Uterus (tissue), 4 donors: ENCODE results near the gene PRSS38. TPM values are rescaled to one million over a fixed set of nuclear protein-coding genes. Genes with fewer than 3 reads are reported as not detected.

Experiments
- DNase-seq, 2 donors: peaks; one replicate each; pipeline ENCODE4 v3.0.0-alpha.2; 2019 to 2020
- H3K27ac ChIP-seq, 2 donors: fragments of 200-600 bp; sonication (generic); 1 replicate in 1 of 2; 2 replicates in 1 of 2; pipeline ENCODE4 v1.5.1; 2016 to 2018
- H3K27me3 ChIP-seq, 2 donors: fragments of 200-600 bp; sonication (generic); one replicate each; pipeline ENCODE4 v1.5.1; 2018 to 2019; ENCODE audit warnings: control low read depth in 1 of 2
- H3K36me3 ChIP-seq, 2 donors: fragments of 200-600 bp; sonication (generic); one replicate each; pipeline ENCODE4 v1.5.1; 2019; ENCODE audit warnings: control low read depth in 1 of 2
- H3K4me1 ChIP-seq, 2 donors: fragments of 200-600 bp; sonication (generic); one replicate each; pipeline ENCODE4 v1.5.1; 2018 to 2019; ENCODE audit warnings: control low read depth in 1 of 2
- H3K4me3 ChIP-seq, 2 donors: fragments of 200-600 bp; sonication (generic); 1 replicate in 1 of 2; 2 replicates in 1 of 2; pipeline ENCODE4 v1.5.1; 2018 to 2019; ENCODE audit warnings: mild to moderate bottlenecking in 1 of 2
- H3K9me3 ChIP-seq, 2 donors: fragments of 200-600 bp; sonication (generic); one replicate each; pipeline ENCODE4 v1.5.1; 2019; ENCODE audit warnings: control low read depth in 1 of 2
- CTCF ChIP-seq, 4 experiments: fragments of 200-600 bp in 2 of 4; fragments of 450-650 bp in 2 of 4; sonication (generic) in 2 of 4; IDR thresholded peaks; one replicate each; pipeline ENCODE4 v1.5.1; 2016 to 2019; ENCODE audit warnings: antibody characterized with exemption in 4 of 4, mild to moderate bottlenecking in 2 of 4, moderate library complexity in 1 of 4
- POLR2A ChIP-seq, 2 donors: fragments of 450-650 bp; IDR thresholded peaks; one replicate each; pipeline ENCODE4 v1.6.1; 2016; ENCODE audit warnings: antibody characterized with exemption in 2 of 2, mild to moderate bottlenecking in 1 of 2, moderate library complexity in 1 of 2
- intact Hi-C: fragments of 100-400 bp; cut with DNase I; formaldehyde crosslinking; loops from one replicate; pipeline ENCODE4 v1.15.1; 2023; ENCODE audit warnings: low total_unique reads
- total RNA-seq, 4 donors: library from RNA; depleted of rRNA in 3 of 4; stranded (reverse); fragments of >200 nt in 3 of 4; gene quantifications; one replicate each; pipeline versions ENCODE4 v1.1.0 to v1.2.4, GENCODE V29; 2014 to 2023
- donor health status: DM: yes; HTN: yes; CAD: no.

Gene PRSS38
- total RNA-seq, 4 donors from 2014 or later, result not detected

- peaks cover 14 to 19% of the 10 kb centered on the region in 2 donors for H3K4me1 ChIP-seq
- intact Hi-C loops, result no loop called here
- TF ChIP-seq POLR2A (IDR thresholded peaks at IDR 0.05) (no peak), CTCF (IDR thresholded peaks at IDR 0.05) (no peak)
Measured at GRCh38 chr1:227886993-227887696, 71.7 kb downstream of the PRSS38 start.

GRCh38 chr1:227887697-227888403 lies 72.4 kb downstream of the PRSS38 start:
- peaks cover 14 to 19% of the 10 kb centered on the region in 2 donors for H3K4me1 ChIP-seq

More at GRCh38 chr1:227886993-227887696, 71.7 kb downstream of the PRSS38 start:
- peak overlapping the region; percentile 86 to 93 for H3K27ac ChIP-seq
- no peaks in the 10 kb centered on the region for H3K36me3 ChIP-seq
- no peaks in the 10 kb centered on the region for H3K27me3 ChIP-seq
- H3K4me3 ChIP-seq, result peak overlapping the region; percentile 33 to 39
- no peaks in the 10 kb centered on the region for H3K9me3 ChIP-seq
- DNase-seq, result peak; percentile 64 to 78

GRCh38 chr1:227888404-227889046 lies 73.0 kb downstream of the PRSS38 start:
- TF ChIP-seq CTCF (IDR thresholded peaks at IDR 0.05) (no peak), POLR2A (IDR thresholded peaks at IDR 0.05) (no peak)
- peak overlapping the region; percentile 86 to 93 for H3K27ac ChIP-seq
- peak in 1 of 2 donors; percentile 13 for DNase-seq
- intact Hi-C loops, result no loop called here
- peaks cover 14 to 19% of the 10 kb centered on the region in 2 donors for H3K4me1 ChIP-seq
- no peaks in the 10 kb centered on the region for H3K27me3 ChIP-seq
- no peaks in the 10 kb centered on the region for H3K36me3 ChIP-seq
- H3K9me3 ChIP-seq, result no peaks in the 10 kb centered on the region
- H3K4me3 ChIP-seq, result no peak overlapping the region

More at GRCh38 chr1:227887697-227888403, 72.4 kb downstream of the PRSS38 start:
- Histone ChIP-seq H3K27ac (peak overlapping the region; percentile 86 to 93), H3K36me3 (no peaks in the 10 kb centered on the region), H3K9me3 (no peaks in the 10 kb centered on the region), H3K4me3 (peak overlapping the region; percentile 33 to 39), H3K27me3 (no peaks in the 10 kb centered on the region)
- intact Hi-C loops, result no loop called here
- peak; percentile 44 to 75 for DNase-seq
- TF ChIP-seq CTCF (IDR thresholded peaks at IDR 0.05), result no peak
- peak in 1 of 2 donors; percentile 45 for TF ChIP-seq POLR2A (IDR thresholded peaks at IDR 0.05)

- Histone ChIP-seq H3K9me3 (no peaks in the 10 kb centered on the region), H3K4me3 (no peak overlapping the region), H3K36me3 (no peaks in the 10 kb centered on the region), H3K27ac (no peak overlapping the region), H3K27me3 (no peaks in the 10 kb centered on the region), H3K4me1 (peaks cover 14 to 19% of the 10 kb centered on the region in 2 donors)
- TF ChIP-seq POLR2A (IDR thresholded peaks at IDR 0.05) (no peak), CTCF (IDR thresholded peaks at IDR 0.05) (no peak)
- DNase-seq, result peak in 1 of 2 donors; percentile 17
- intact Hi-C loops, result no loop called here
Measured at GRCh38 chr1:227889047-227889862, 73.8 kb downstream of the PRSS38 start.
